HepG2 (cell line): ENCODE data around the gene PRSS50. TPM values are rescaled to one million over a fixed set of nuclear protein-coding genes. Genes with fewer than 3 reads are reported as not detected.

Source experiments
- ATAC-seq: fragments of 200-7000 bp; cut with Tn5 transposase; 3 replicates; pipeline ENCODE4 v1.9.1; 2020; ENCODE audit warnings: mild to moderate bottlenecking, moderate library complexity
- BruUV-seq: library from RNA; stranded (reverse); fragments of 400-500 nt; replicated peaks from 2 replicates; lab custom pipeline; 2021; lab: Mats Ljungman, UMichigan
- CTCF ChIA-PET: fragments of 300-600 bp; formaldehyde crosslinking; extraction: SDS; loops from one replicate; lab custom pipeline; 2021; ENCODE audit warnings: low total read pairs, inconsistent platforms, low intra/inter-chr PET ratio; lab: Yijun Ruan, JAX
- POLR2A ChIA-PET: fragments of 350-600 bp; sonication (Branson Sonifier 250); formaldehyde crosslinking; loops from one replicate; lab custom pipeline; 2020; ENCODE audit warnings: antibody characterized with exemption, inconsistent platforms; lab: Yijun Ruan, JAX
- DNase-seq: peaks from one replicate; pipeline ENCODE4 v3.0.0-alpha.2; 2015; ENCODE audit warnings: low spot score
- FAIRE-seq: peaks from 3 replicates; lab custom pipeline; 2011; peaks lifted over from hg19 to GRCh38; lab: Jason Lieb, UNC
- H2AFZ ChIP-seq: one replicate; pipeline ENCODE4 v1.6.1; 2011; ENCODE audit warnings: low read length, inconsistent platforms
- H3K27ac ChIP-seq: fragments of 300-600 bp; 3 replicates; pipeline ENCODE4 v1.8.0; 2011; ENCODE audit warnings: mixed run types, mild to moderate bottlenecking, mixed read lengths, low read length, inconsistent platforms; ENCODE audit not compliant: insufficient read depth; ENCODE audit errors: extremely low read length
- H3K27me3 ChIP-seq, 2 experiments: fragments of 200-600 bp in 1 of 2; 2 replicates in 1 of 2; 3 replicates in 1 of 2; pipeline versions ENCODE4 v1.6.0 to v1.8.0; 2011; ENCODE audit warnings: low read length in 2 of 2, mild to moderate bottlenecking in 2 of 2, moderate library complexity in 2 of 2, inconsistent platforms in 1 of 2; ENCODE audit not compliant: insufficient read depth in 2 of 2, control insufficient read depth in 1 of 2
- H3K36me3 ChIP-seq, 2 experiments: fragments of 200-600 bp in 1 of 2; replicated peaks in 1 of 2; 2 replicates in 1 of 2; 3 replicates in 1 of 2; pipeline versions ENCODE4 v1.5.1 to v1.8.0; 2011; ENCODE audit warnings: low read length in 2 of 2, inconsistent platforms in 1 of 2; ENCODE audit not compliant: insufficient read depth in 2 of 2, control insufficient read depth in 1 of 2
- H3K4me1 ChIP-seq: 2 replicates; pipeline ENCODE4 v1.5.1; 2012; ENCODE audit warnings: low read length, inconsistent platforms; ENCODE audit not compliant: insufficient read depth
- H3K4me2 ChIP-seq: 2 replicates; pipeline ENCODE4 v1.6.0; 2011; ENCODE audit warnings: low read depth, low read length, inconsistent platforms
- H3K4me3 ChIP-seq, 3 experiments: fragments of 200-600 bp in 1 of 3; sonication (generic), shearing (Covaris generic) in 1 of 3; replicated peaks in 1 of 3; 2 replicates each; pipeline ENCODE4 v1.5.1; 2011 to 2016; ENCODE audit warnings: low read length in 3 of 3, inconsistent platforms in 2 of 3, low read depth in 2 of 3, mild to moderate bottlenecking in 2 of 3, control low read depth in 1 of 3, mixed read lengths in 1 of 3; ENCODE audit not compliant: insufficient read depth in 1 of 3
- H3K79me2 ChIP-seq: one replicate; pipeline ENCODE4 v1.6.1; 2011; ENCODE audit warnings: low read length, inconsistent platforms; ENCODE audit not compliant: insufficient read depth
- H3K9ac ChIP-seq: 2 replicates; pipeline ENCODE4 v1.6.0; 2011; ENCODE audit warnings: mild to moderate bottlenecking, low read depth, low read length, inconsistent platforms; ENCODE audit not compliant: insufficient read depth
- H3K9me3 ChIP-seq: 2 replicates; pipeline ENCODE4 v1.5.1; 2012; ENCODE audit warnings: mild to moderate bottlenecking, low read length
- H4K20me1 ChIP-seq: 2 replicates; pipeline ENCODE4 v1.6.0; 2011; ENCODE audit warnings: inconsistent platforms, mild to moderate bottlenecking, low read length, moderate library complexity; ENCODE audit not compliant: insufficient read depth
- E2F5 ChIP-seq: sonication (generic); formaldehyde crosslinking; conservative IDR thresholded peaks from 2 replicates; pipeline ENCODE4 v1.4.0; 2020; ENCODE audit warnings: missing genetic modification reagents
- KDM6A ChIP-seq: IDR thresholded peaks from 2 replicates; pipeline ENCODE4 v1.6.1; 2016; ENCODE audit warnings: low read depth
- RBAK ChIP-seq: sonication (generic); formaldehyde crosslinking; IDR thresholded peaks from 2 replicates; pipeline ENCODE4 v1.5.1; 2020; ENCODE audit warnings: mild to moderate bottlenecking, missing genetic modification reagents
- RORA ChIP-seq: sonication (generic); formaldehyde crosslinking; IDR thresholded peaks from 2 replicates; pipeline ENCODE4 v1.5.0; 2020; ENCODE audit warnings: mild to moderate bottlenecking, missing genetic modification reagents, moderate library complexity
- ZNF280D ChIP-seq: sonication (generic); formaldehyde crosslinking; IDR thresholded peaks from 2 replicates; pipeline ENCODE4 v1.5.1; 2020; ENCODE audit warnings: mild to moderate bottlenecking, missing genetic modification reagents
- ZNF431 ChIP-seq: sonication (generic); formaldehyde crosslinking; IDR thresholded peaks from 2 replicates; pipeline ENCODE4 v1.9.0; 2022; ENCODE audit warnings: missing genetic modification reagents, low read depth, mild to moderate bottlenecking, borderline replicate concordance
- ZNF512 ChIP-seq: sonication (generic); formaldehyde crosslinking; IDR thresholded peaks from 2 replicates; pipeline ENCODE4 v1.4.0; 2020; ENCODE audit warnings: mild to moderate bottlenecking, missing genetic modification reagents
- ZSCAN21 ChIP-seq: sonication (generic); formaldehyde crosslinking; IDR thresholded peaks from 2 replicates; pipeline ENCODE4 v1.8.0; 2022; ENCODE audit warnings: mild to moderate bottlenecking, missing genetic modification reagents, moderate library complexity, borderline replicate concordance
- WGBS: methylation state at CpG from one replicate; pipeline ENCODE4 v1.1.6; 2017; ENCODE audit warnings: low lambda C conversion rate; 5-methylcytosine and 5-hydroxymethylcytosine counted together
- in situ Hi-C: cut with HindIII; loops from 2 replicates; pipeline ENCODE4 v1.10.0; 2017; ENCODE audit warnings: low pct_unique_long_range_greater_than_20kb; ENCODE audit not compliant: extremely low pct_ligation_motif_present
- intact Hi-C: fragments of 100-400 bp; cut with micrococcal nuclease; formaldehyde crosslinking; loops from one replicate; pipeline ENCODE4 v1.10.0; 2022; ENCODE audit not compliant: unreplicated experiment
- polyA plus RNA-seq, 8 experiments: library from polyadenylated mRNA; depleted of rRNA in 3 of 8; stranded (reverse) in 7 of 8; unstranded in 1 of 8; fragments of >200 nt; fragmentation: Illumina TruSeq in 4 of 8; extraction: Trizol in 4 of 8; gene quantifications; 2 replicates each; pipeline versions ENCODE4 v1.2.1 to v1.2.3, GENCODE V29; 2011 to 2016; ENCODE audit warnings: low read depth in 4 of 8, missing spikeins in 1 of 8, mixed read lengths in 1 of 8; ENCODE audit not compliant: insufficient read depth in 1 of 8
- total RNA-seq, 5 experiments: library from RNA; depleted of rRNA; stranded (reverse); fragments of >200 nt; fragmentation: Illumina TruSeq; extraction: Trizol; gene quantifications; 2 replicates each; pipeline ENCODE4 v1.2.3, GENCODE V29; 2016; ENCODE audit warnings: low read depth in 1 of 5

The PRSS50 gene
- total and polyA plus RNA-seq, 2 of the 13 experiments (the other 11 are each of a cell fraction or from before 2014, with no cell fraction given) = not detected

GRCh38 chr3:46713898-46714552 is 3.6 kb downstream of the PRSS50 start:
- Histone ChIP-seq H3K4me3 (no peak overlapping the region), H3K9me3 (no peaks in the 10 kb centered on the region), H4K20me1 (no peaks in the 10 kb centered on the region), H3K79me2 (no peaks in the 10 kb centered on the region), H3K36me3 (no peaks in the 10 kb centered on the region), H3K27me3 (peaks cover 1 to 10% of the 10 kb centered on the region in 2 experiments; a peak in 3 of 5 replicates), H3K4me1 (peaks cover 11% of the 10 kb centered on the region), H3K27ac (no peak overlapping the region), H3K4me2 (no peak overlapping the region), H2AFZ (no peak overlapping the region), H3K9ac (no peak overlapping the region)
- POLR2A ChIA-PET = no interaction called here
- WGBS = 60% methylated on average over 5 of the region's 22 CpGs
- FAIRE-seq (no peak), ATAC-seq (no peak; the same call in 2 of the 3 replicates), DNase-seq (no peak)
- CTCF ChIA-PET = no interaction called here
- in situ Hi-C loops = loop anchor here (5.0 kb wide), 1 partner anchor 193 kb away; no protein-coding TSS in a partner anchor
- TF ChIP-seq RORA (CRISPR knock-in tag) (no peak), ZNF512 (no peak), ZSCAN21 (CRISPR knock-in tag) (no peak)
- no TSS peak for BruUV-seq
- intact Hi-C loops = no loop called here

- Histone ChIP-seq H2AFZ (no peak overlapping the region), H3K9ac (no peak overlapping the region), H3K4me2 (no peak overlapping the region), H3K9me3 (no peaks in the 10 kb centered on the region), H4K20me1 (no peaks in the 10 kb centered on the region), H3K27ac (no peak overlapping the region), H3K36me3 (no peaks in the 10 kb centered on the region), H3K27me3 (peaks cover 1 to 12% of the 10 kb centered on the region in 2 experiments; a peak in 3 of 5 replicates), H3K4me3 (no peak overlapping the region), H3K4me1 (peaks cover 11% of the 10 kb centered on the region), H3K79me2 (no peaks in the 10 kb centered on the region)
- in situ Hi-C loops (loop anchor here (5.0 kb wide), 1 partner anchor 194 kb away; no protein-coding TSS in a partner anchor), intact Hi-C loops (no loop called here)
- no peak for ATAC-seq
- FAIRE-seq = no peak
- whole genome bisulfite sequencing = 41% methylated on average over 10 of the region's 14 CpGs
- CTCF ChIA-PET = no interaction called here
- no TSS peak for BruUV-seq
- no peak for DNase-seq
- POLR2A ChIA-PET = no interaction called here
- TF ChIP-seq KDM6A (CRISPR knock-in tag) (no peak), ZNF280D (no peak), ZNF431 (no peak), E2F5 (no peak), RBAK (no peak)
Observed at GRCh38 chr3:46713050-46713897, 4.4 kb downstream of the PRSS50 start.
